Uterus (tissue), 4 donors: Measurements from ENCODE around the gene ADGRD2. TPM values are rescaled to one million over a fixed set of nuclear protein-coding genes. Genes with fewer than 3 reads are reported as not detected.

ENCODE experiments used
- DNase-seq, 2 donors: peaks; one replicate each; pipeline ENCODE4 v3.0.0-alpha.2; 2019 to 2020
- H3K27ac ChIP-seq, 2 donors: fragments of 200-600 bp; sonication (generic); 1 replicate in 1 of 2; 2 replicates in 1 of 2; pipeline ENCODE4 v1.5.1; 2016 to 2018
- H3K27me3 ChIP-seq, 2 donors: fragments of 200-600 bp; sonication (generic); one replicate each; pipeline ENCODE4 v1.5.1; 2018 to 2019; ENCODE audit warnings: control low read depth in 1 of 2
- H3K36me3 ChIP-seq, 2 donors: fragments of 200-600 bp; sonication (generic); one replicate each; pipeline ENCODE4 v1.5.1; 2019; ENCODE audit warnings: control low read depth in 1 of 2
- H3K4me1 ChIP-seq, 2 donors: fragments of 200-600 bp; sonication (generic); one replicate each; pipeline ENCODE4 v1.5.1; 2018 to 2019; ENCODE audit warnings: control low read depth in 1 of 2
- H3K4me3 ChIP-seq, 2 donors: fragments of 200-600 bp; sonication (generic); 1 replicate in 1 of 2; 2 replicates in 1 of 2; pipeline ENCODE4 v1.5.1; 2018 to 2019; ENCODE audit warnings: mild to moderate bottlenecking in 1 of 2
- H3K9me3 ChIP-seq, 2 donors: fragments of 200-600 bp; sonication (generic); one replicate each; pipeline ENCODE4 v1.5.1; 2019; ENCODE audit warnings: control low read depth in 1 of 2
- POLR2A ChIP-seq, 2 donors: fragments of 450-650 bp; IDR thresholded peaks; one replicate each; pipeline ENCODE4 v1.6.1; 2016; ENCODE audit warnings: antibody characterized with exemption in 2 of 2, mild to moderate bottlenecking in 1 of 2, moderate library complexity in 1 of 2
- intact Hi-C: fragments of 100-400 bp; cut with DNase I; formaldehyde crosslinking; loops from one replicate; pipeline ENCODE4 v1.15.1; 2023; ENCODE audit warnings: low total_unique reads
- total RNA-seq, 4 donors: library from RNA; depleted of rRNA in 3 of 4; stranded (reverse); fragments of >200 nt in 3 of 4; gene quantifications; one replicate each; pipeline versions ENCODE4 v1.1.0 to v1.2.4, GENCODE V29; 2014 to 2023
- TF ChIP-seq, protein P1 (sequence below), 4 experiments: fragments of 200-600 bp in 2 of 4; fragments of 450-650 bp in 2 of 4; sonication (generic) in 2 of 4; IDR thresholded peaks; one replicate each; pipeline ENCODE4 v1.5.1; 2016 to 2019; ENCODE audit warnings: antibody characterized with exemption in 4 of 4, mild to moderate bottlenecking in 2 of 4, moderate library complexity in 1 of 4
- donor health status: DM: yes; HTN: yes; CAD: no.

The ADGRD2 gene
- total RNA-seq, 4 donors from 2014 or later = 0.76 TPM; not detected in 3

DNA sequence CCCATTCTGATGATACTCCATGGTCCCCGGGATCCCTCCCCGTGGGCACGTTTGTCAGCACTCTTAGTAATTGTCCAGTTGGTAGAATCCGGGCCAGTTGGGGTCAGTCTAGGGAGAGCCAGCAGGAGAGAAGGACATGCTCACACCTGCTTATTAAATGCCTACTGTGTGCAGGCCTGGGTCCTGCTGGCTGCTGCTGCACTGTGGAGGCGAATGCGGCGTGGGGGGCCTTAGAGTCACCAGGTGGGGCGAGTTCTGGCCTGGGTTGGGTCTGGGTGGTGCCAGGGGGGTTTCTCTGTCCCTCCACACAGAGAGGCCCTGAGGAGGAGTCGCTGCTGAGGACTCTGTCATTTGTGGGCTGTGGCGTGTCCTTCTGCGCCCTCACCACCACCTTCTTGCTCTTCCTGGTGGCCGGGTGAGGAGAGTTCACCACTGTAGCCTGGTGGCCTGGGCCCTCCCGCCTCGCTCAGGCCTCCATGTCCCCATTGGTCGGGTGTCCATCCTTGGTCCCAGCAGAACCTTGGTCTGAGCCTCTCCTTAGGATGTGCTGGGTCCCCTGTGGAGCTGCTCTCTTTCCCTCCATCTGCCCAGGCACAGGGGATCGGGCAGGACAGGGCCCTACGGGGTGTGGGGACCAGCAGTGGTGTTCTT lies 17.3 kb downstream of the ADGRD2 start:
- H3K27ac ChIP-seq = no peak overlapping the region
- no peak for DNase-seq
- H3K36me3 ChIP-seq = no peaks in the 10 kb centered on the region
- intact Hi-C loops = no loop called here
- no peak overlapping the region for H3K4me3 ChIP-seq
- no peaks in the 10 kb centered on the region for H3K4me1 ChIP-seq
- H3K9me3 ChIP-seq = no peaks in the 10 kb centered on the region
- TF ChIP-seq POLR2A (IDR thresholded peaks at IDR 0.05) = no peak
- TF ChIP-seq, protein P1, sequence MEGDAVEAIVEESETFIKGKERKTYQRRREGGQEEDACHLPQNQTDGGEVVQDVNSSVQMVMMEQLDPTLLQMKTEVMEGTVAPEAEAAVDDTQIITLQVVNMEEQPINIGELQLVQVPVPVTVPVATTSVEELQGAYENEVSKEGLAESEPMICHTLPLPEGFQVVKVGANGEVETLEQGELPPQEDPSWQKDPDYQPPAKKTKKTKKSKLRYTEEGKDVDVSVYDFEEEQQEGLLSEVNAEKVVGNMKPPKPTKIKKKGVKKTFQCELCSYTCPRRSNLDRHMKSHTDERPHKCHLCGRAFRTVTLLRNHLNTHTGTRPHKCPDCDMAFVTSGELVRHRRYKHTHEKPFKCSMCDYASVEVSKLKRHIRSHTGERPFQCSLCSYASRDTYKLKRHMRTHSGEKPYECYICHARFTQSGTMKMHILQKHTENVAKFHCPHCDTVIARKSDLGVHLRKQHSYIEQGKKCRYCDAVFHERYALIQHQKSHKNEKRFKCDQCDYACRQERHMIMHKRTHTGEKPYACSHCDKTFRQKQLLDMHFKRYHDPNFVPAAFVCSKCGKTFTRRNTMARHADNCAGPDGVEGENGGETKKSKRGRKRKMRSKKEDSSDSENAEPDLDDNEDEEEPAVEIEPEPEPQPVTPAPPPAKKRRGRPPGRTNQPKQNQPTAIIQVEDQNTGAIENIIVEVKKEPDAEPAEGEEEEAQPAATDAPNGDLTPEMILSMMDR (IDR thresholded peaks at IDR 0.05) = no peak
- H3K27me3 ChIP-seq = no peaks in the 10 kb centered on the region

DNA sequence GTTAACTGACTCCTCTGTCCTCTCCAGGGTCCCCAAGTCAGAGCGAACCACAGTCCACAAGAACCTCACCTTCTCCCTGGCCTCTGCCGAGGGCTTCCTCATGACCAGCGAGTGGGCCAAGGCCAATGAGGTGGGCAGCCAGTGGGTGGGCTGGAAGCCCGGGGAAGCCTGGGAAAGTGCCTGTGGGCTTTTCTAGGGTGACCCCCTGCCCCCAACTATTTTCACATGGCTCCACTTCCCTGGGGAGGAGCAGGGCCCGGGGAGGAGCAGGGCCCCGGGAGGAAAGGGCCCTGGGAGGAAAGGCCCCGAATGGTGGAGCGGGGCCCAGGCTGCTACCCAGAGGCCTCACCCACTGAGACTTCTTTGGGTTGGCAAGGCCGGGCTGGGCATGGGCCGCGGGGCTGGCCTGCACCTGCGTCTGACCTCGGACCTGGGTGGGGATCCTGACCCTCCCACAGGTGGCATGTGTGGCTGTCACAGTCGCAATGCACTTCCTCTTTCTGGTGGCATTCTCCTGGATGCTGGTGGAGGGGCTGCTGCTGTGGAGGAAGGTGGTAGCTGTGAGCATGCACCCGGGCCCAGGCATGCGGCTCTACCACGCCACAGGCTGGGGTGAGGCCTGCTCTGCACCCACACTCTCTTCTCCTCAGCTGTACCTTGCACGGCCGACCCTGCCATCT lies 17.9 kb downstream of the ADGRD2 start:
- TF ChIP-seq POLR2A (IDR thresholded peaks at IDR 0.05) = no peak
- TF ChIP-seq, protein P1 (IDR thresholded peaks at IDR 0.05) = no peak
- intact Hi-C loops = no loop called here
- no peaks in the 10 kb centered on the region for H3K4me1 ChIP-seq
- no peaks in the 10 kb centered on the region for H3K9me3 ChIP-seq
- no peaks in the 10 kb centered on the region for H3K36me3 ChIP-seq
- no peak overlapping the region for H3K27ac ChIP-seq
- no peak for DNase-seq
- no peak overlapping the region for H3K4me3 ChIP-seq
- no peaks in the 10 kb centered on the region for H3K27me3 ChIP-seq

DNA sequence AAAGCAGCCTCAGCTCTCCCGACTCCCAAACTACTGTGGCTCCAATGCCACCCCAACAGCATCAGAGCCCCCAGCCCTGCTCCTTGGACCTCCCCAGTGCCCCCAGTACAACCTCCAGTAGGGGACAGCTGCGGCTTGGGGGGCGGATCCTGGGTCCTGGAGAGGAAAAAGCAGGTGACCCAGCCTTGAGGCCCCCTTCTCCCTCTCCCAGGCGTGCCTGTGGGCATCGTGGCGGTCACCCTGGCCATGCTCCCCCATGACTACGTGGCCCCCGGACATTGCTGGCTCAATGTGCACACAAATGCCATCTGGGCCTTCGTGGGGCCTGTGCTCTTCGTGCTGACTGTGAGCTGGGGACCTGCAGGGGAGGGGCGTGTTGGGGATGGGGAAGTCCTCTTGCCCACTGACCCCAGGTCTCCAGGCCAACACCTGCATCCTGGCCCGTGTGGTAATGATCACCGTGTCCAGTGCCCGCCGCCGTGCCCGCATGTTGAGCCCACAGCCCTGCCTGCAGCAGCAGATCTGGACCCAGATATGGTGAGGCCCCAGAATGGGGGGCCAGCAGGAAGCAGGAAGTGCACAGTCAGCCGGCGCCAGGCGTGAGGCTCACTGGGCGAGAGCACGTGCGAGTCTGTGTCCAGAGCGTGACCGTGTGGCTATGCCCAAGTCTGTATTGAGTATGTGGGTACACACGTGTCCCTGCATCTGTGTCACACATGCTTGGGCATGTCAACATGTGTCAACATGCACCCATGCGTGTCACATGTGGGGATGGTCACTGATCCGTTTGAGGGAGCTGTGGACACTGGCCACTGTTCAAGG lies 19.0 kb downstream of the ADGRD2 start:
- Histone ChIP-seq H3K36me3 (no peaks in the 10 kb centered on the region), H3K27me3 (no peaks in the 10 kb centered on the region), H3K4me1 (no peaks in the 10 kb centered on the region), H3K9me3 (no peaks in the 10 kb centered on the region), H3K27ac (no peak overlapping the region), H3K4me3 (no peak overlapping the region)
- intact Hi-C loops = no loop called here
- DNase-seq = no peak
- TF ChIP-seq POLR2A (IDR thresholded peaks at IDR 0.05) = no peak
- TF ChIP-seq, protein P1 (IDR thresholded peaks at IDR 0.05) = no peak

DNA sequence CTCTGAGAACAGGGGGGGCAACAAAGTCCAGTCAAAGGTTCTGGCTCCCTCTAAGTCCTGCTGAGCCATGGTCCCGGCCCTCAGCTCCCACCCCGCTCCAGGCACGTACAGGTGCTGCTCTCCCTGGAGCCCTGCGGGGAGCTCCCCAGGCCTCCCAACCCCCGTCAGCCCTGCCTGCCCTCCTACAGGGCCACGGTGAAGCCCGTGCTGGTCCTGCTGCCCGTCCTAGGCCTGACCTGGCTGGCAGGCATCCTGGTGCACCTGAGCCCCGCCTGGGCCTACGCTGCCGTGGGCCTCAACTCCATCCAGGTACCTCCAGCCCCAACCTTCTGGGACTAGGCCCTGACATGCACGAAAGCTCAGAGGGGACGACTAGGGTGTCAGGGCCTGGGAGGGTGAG lies 20.1 kb downstream of the ADGRD2 start:
- TF ChIP-seq, protein P1 (IDR thresholded peaks at IDR 0.05) = no peak
- no peak for TF ChIP-seq POLR2A (IDR thresholded peaks at IDR 0.05)
- intact Hi-C loops = no loop called here
- Histone ChIP-seq H3K27ac (no peak overlapping the region), H3K36me3 (no peaks in the 10 kb centered on the region), H3K4me3 (no peak overlapping the region), H3K27me3 (no peaks in the 10 kb centered on the region), H3K9me3 (no peaks in the 10 kb centered on the region), H3K4me1 (no peaks in the 10 kb centered on the region)
- no peak for DNase-seq

DNA sequence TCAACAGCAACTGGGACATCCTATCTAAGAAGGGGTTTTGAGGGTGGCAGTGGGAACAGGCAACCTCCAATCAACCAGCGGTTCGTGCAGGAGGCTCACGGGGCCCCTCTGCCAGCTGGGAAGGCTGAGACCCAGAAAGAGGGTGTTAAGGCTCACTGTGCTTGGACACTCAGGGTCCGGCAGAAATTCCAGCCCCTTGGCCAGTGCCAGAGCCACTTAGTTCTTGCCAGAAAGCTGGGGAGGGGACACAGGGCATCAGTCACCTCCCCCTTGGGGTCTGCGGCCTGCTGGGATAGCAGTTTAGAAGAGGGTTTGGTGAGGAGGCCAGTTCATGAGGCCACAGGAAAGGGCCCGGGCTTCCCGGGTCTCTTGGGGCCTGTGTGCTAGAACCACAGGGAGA lies 20.5 kb downstream of the ADGRD2 start:
- TF ChIP-seq POLR2A (IDR thresholded peaks at IDR 0.05) = no peak
- TF ChIP-seq, protein P1 (IDR thresholded peaks at IDR 0.05) = no peak
- H3K36me3 ChIP-seq = no peaks in the 10 kb centered on the region
- no peaks in the 10 kb centered on the region for H3K27me3 ChIP-seq
- no peak overlapping the region for H3K4me3 ChIP-seq
- no peaks in the 10 kb centered on the region for H3K9me3 ChIP-seq
- intact Hi-C loops = no loop called here
- H3K4me1 ChIP-seq = no peaks in the 10 kb centered on the region
- no peak overlapping the region for H3K27ac ChIP-seq
- DNase-seq = no peak
